Urinary bladder (tissue), 4 donors: ENCODE data around the gene RCAN2. TPM values are rescaled to one million over a fixed set of nuclear protein-coding genes. Genes with fewer than 3 reads are reported as not detected.
"Not testable (repeated sequence)": the region's sequence is repeated elsewhere in the genome, so short reads cannot be mapped to it uniquely, and the experiment has no call there.

Experiments used
- DNase-seq: peaks from one replicate; pipeline ENCODE4 v3.0.0-alpha.2; 2015; ENCODE audit errors: extremely low spot score
- H3K27ac ChIP-seq: one replicate; pipeline ENCODE4 v1.5.1; 2013; ENCODE audit warnings: low read depth, mild to moderate bottlenecking, moderate library complexity
- H3K36me3 ChIP-seq: one replicate; pipeline ENCODE4 v1.6.1; 2013; ENCODE audit warnings: mild to moderate bottlenecking, moderate library complexity; ENCODE audit not compliant: insufficient read depth
- H3K4me1 ChIP-seq: one replicate; pipeline ENCODE4 v1.6.1; 2013; ENCODE audit warnings: mild to moderate bottlenecking, moderate library complexity; ENCODE audit not compliant: insufficient read depth
- H3K4me3 ChIP-seq: one replicate; pipeline ENCODE4 v1.5.1; 2013; ENCODE audit warnings: low read depth, low read length
- WGBS: extraction: QIAGEN DNeasy Blood & Tissue Kit; methylation state at CpG from one replicate; pipeline ENCODE4 v1.1.7; 2013; 5-methylcytosine and 5-hydroxymethylcytosine counted together
- polyA plus RNA-seq: library from polyadenylated mRNA; stranded (reverse); fragments of 200-250 nt; gene quantifications from one replicate; pipeline ENCODE4 v1.2.3, GENCODE V29; 2013
- total RNA-seq: library from RNA; depleted of rRNA; stranded (reverse); fragments of >200 nt; gene quantifications from one replicate; pipeline ENCODE4 v1.2.3, GENCODE V29; 2014
- donor health status: healthy with polysubstance abuse.
- donor health status: healthy.

Gene RCAN2
- total and polyA plus RNA-seq, 2 donors, result 23.7 to 60.2 TPM

- 90% methylated on average over 2 of the region's 2 CpGs for WGBS
- Histone ChIP-seq H3K27ac (no peak overlapping the region), H3K36me3 (no peaks in the 10 kb centered on the region), H3K4me1 (no peaks in the 10 kb centered on the region), H3K4me3 (no peak overlapping the region)
- no peak for DNase-seq
These were observed 151.0 kb downstream of the RCAN2 start for GRCh38 chr6:46340246-46340645.

GRCh38 chr6:46338131-46338530, 153.1 kb downstream of the RCAN2 start:
- 91% methylated on average over 2 of the region's 2 CpGs for WGBS

GRCh38 chr6:46334442-46334841, 156.8 kb downstream of the RCAN2 start:
- WGBS, result 98% methylated on average over 3 of the region's 3 CpGs
- no peaks in the 10 kb centered on the region for H3K36me3 ChIP-seq
- DNase-seq, result no peak
- H3K4me1 ChIP-seq, result no peaks in the 10 kb centered on the region
- no peak overlapping the region for H3K4me3 ChIP-seq
- no peak overlapping the region for H3K27ac ChIP-seq

More at GRCh38 chr6:46338131-46338530, 153.1 kb downstream of the RCAN2 start:
- H3K27ac ChIP-seq, result no peak overlapping the region
- no peak overlapping the region for H3K4me3 ChIP-seq
- DNase-seq, result no peak
- no peaks in the 10 kb centered on the region for H3K4me1 ChIP-seq
- H3K36me3 ChIP-seq, result no peaks in the 10 kb centered on the region

- H3K36me3 ChIP-seq, result no peaks in the 10 kb centered on the region
- H3K4me3 ChIP-seq, result no peak overlapping the region
- DNase-seq, result no peak
- H3K27ac ChIP-seq, result no peak overlapping the region
- 97% methylated on average over 1 of the region's 1 CpG for WGBS
- no peaks in the 10 kb centered on the region for H3K4me1 ChIP-seq
These were observed 157.8 kb downstream of the RCAN2 start for GRCh38 chr6:46333481-46333880.

GRCh38 chr6:46332448-46332847, 158.8 kb downstream of the RCAN2 start:
- DNase-seq, H3K27ac ChIP-seq, H3K4me1 ChIP-seq, H3K4me3 ChIP-seq, H3K36me3 ChIP-seq: not testable (repeated sequence)

- Histone ChIP-seq H3K4me1 (no peaks in the 10 kb centered on the region), H3K27ac (no peak overlapping the region), H3K36me3 (no peaks in the 10 kb centered on the region), H3K4me3 (no peak overlapping the region)
- no peak for DNase-seq
These were observed 159.8 kb downstream of the RCAN2 start for GRCh38 chr6:46331461-46331860.

GRCh38 chr6:46329568-46329967, 161.7 kb downstream of the RCAN2 start:
- Histone ChIP-seq H3K4me3 (no peak overlapping the region), H3K36me3 (no peaks in the 10 kb centered on the region), H3K27ac (no peak overlapping the region), H3K4me1 (no peaks in the 10 kb centered on the region)
- no peak for DNase-seq
- WGBS, result 25% methylated on average over 2 of the region's 2 CpGs

- Histone ChIP-seq H3K27ac (no peak overlapping the region), H3K4me1 (no peaks in the 10 kb centered on the region), H3K4me3 (no peak overlapping the region), H3K36me3 (no peaks in the 10 kb centered on the region)
- DNase-seq, result no peak
- 35% methylated on average over 3 of the region's 3 CpGs for WGBS
These were observed 163.5 kb downstream of the RCAN2 start for GRCh38 chr6:46327779-46328178.

GRCh38 chr6:46325561-46326530, 165.4 kb downstream of the RCAN2 start:
- no peaks in the 10 kb centered on the region for H3K36me3 ChIP-seq
- WGBS, result 56% methylated on average over 21 of the region's 21 CpGs
- H3K4me1 ChIP-seq, result peaks cover 2% of the 10 kb centered on the region
- DNase-seq, result no peak
- no peak overlapping the region for H3K27ac ChIP-seq
- H3K4me3 ChIP-seq, result no peak overlapping the region

GRCh38 chr6:46324706-46325105, 166.5 kb downstream of the RCAN2 start:
- no peak overlapping the region for H3K27ac ChIP-seq
- no peaks in the 10 kb centered on the region for H3K36me3 ChIP-seq
- H3K4me3 ChIP-seq, result no peak overlapping the region
- H3K4me1 ChIP-seq, result peaks cover 2% of the 10 kb centered on the region
- no peak for DNase-seq
- 47% methylated on average over 2 of the region's 2 CpGs for WGBS

GRCh38 chr6:46323966-46324622, 167.2 kb downstream of the RCAN2 start:
- H3K27ac ChIP-seq, result no peak overlapping the region
- 42% methylated on average over 3 of the region's 3 CpGs for WGBS
- peaks cover 2% of the 10 kb centered on the region for H3K4me1 ChIP-seq
- H3K4me3 ChIP-seq, result no peak overlapping the region
- DNase-seq, result no peak
- no peaks in the 10 kb centered on the region for H3K36me3 ChIP-seq

- H3K4me3 ChIP-seq, result no peak overlapping the region
- WGBS, result 23% methylated on average over 4 of the region's 4 CpGs
- no peak for DNase-seq
- no peaks in the 10 kb centered on the region for H3K36me3 ChIP-seq
- H3K4me1 ChIP-seq, result peaks cover 2% of the 10 kb centered on the region
- H3K27ac ChIP-seq, result no peak overlapping the region
These were observed 167.8 kb downstream of the RCAN2 start for GRCh38 chr6:46323312-46323965.

- no peak for DNase-seq
- H3K27ac ChIP-seq, result no peak overlapping the region
- H3K36me3 ChIP-seq, result no peaks in the 10 kb centered on the region
- no peak overlapping the region for H3K4me3 ChIP-seq
- 55% methylated on average over 2 of the region's 2 CpGs for WGBS
- peaks cover 2% of the 10 kb centered on the region for H3K4me1 ChIP-seq
These were observed 170.7 kb downstream of the RCAN2 start for GRCh38 chr6:46320505-46320904.

GRCh38 chr6:46315589-46315988, 175.7 kb downstream of the RCAN2 start:
- no peaks in the 10 kb centered on the region for H3K4me1 ChIP-seq
- no peak overlapping the region for H3K27ac ChIP-seq
- H3K4me3 ChIP-seq, result no peak overlapping the region
- DNase-seq, result no peak
- no peaks in the 10 kb centered on the region for H3K36me3 ChIP-seq
- WGBS, result 84% methylated on average over 1 of the region's 1 CpG
